IPS-15b (cell line): ENCODE results near the gene NRAS.
"Not testable (repeated sequence)": the region's sequence is repeated elsewhere in the genome, so short reads cannot be mapped to it uniquely, and the experiment has no call there.

ENCODE experiments used
- H3K27me3 ChIP-seq: one replicate; pipeline ENCODE4 v1.6.1; 2013; ENCODE audit warnings: low read length; ENCODE audit not compliant: control insufficient read depth, insufficient read depth
- H3K36me3 ChIP-seq: one replicate; pipeline ENCODE4 v1.6.1; 2013; ENCODE audit warnings: low read length; ENCODE audit not compliant: control insufficient read depth, insufficient read depth
- H3K4me1 ChIP-seq: one replicate; pipeline ENCODE4 v1.6.1; 2013; ENCODE audit warnings: mild to moderate bottlenecking, low read length; ENCODE audit not compliant: control insufficient read depth, insufficient read depth
- H3K4me3 ChIP-seq: one replicate; pipeline ENCODE4 v1.5.1; 2013; ENCODE audit warnings: low read depth, low read length
- H3K9ac ChIP-seq: one replicate; pipeline ENCODE4 v1.6.1; 2013; ENCODE audit warnings: low read depth, mild to moderate bottlenecking, low read length
- H3K9me3 ChIP-seq: one replicate; pipeline ENCODE4 v1.6.1; 2013; ENCODE audit warnings: mild to moderate bottlenecking, low read length; ENCODE audit not compliant: control insufficient read depth, insufficient read depth

The NRAS gene

GRCh38 chr1:114716304-114717170 is at the start of gene NRAS:
Gene NRAS, minus strand, starts transcription at chr1:114716771. Its CDS starts 611 bp downstream, at chr1:114716160.
- Histone ChIP-seq H3K9ac (peak within 1 kb of the TSS; percentile 97), H3K4me3 (peak within 1 kb of the TSS; percentile 92), H3K9me3 (no peaks in the 10 kb centered on the region), H3K4me1 (no peaks in the 10 kb centered on the region), H3K36me3 (peaks cover 17% of the 10 kb centered on the region), H3K27me3 (no peaks in the 10 kb centered on the region)

GRCh38 chr1:114764689-114765088 is 48.1 kb upstream of the NRAS start:
- Histone ChIP-seq H3K4me1 (no peaks in the 10 kb centered on the region), H3K36me3 (no peaks in the 10 kb centered on the region), H3K4me3 (no peak overlapping the region), H3K9ac (no peak overlapping the region), H3K27me3 (no peaks in the 10 kb centered on the region), H3K9me3 (no peaks in the 10 kb centered on the region)

- peak overlapping the region; percentile 79 for H3K9ac ChIP-seq
- H3K4me1 ChIP-seq = peaks cover 8% of the 10 kb centered on the region
- peak overlapping the region; percentile 23 for H3K4me3 ChIP-seq
- H3K27me3 ChIP-seq = no peaks in the 10 kb centered on the region
- H3K36me3 ChIP-seq = no peaks in the 10 kb centered on the region
- no peaks in the 10 kb centered on the region for H3K9me3 ChIP-seq
These were observed 41.8 kb upstream of the NRAS start for GRCh38 chr1:114758256-114758832.

- H3K9me3 ChIP-seq = no peaks in the 10 kb centered on the region
These were observed 41.1 kb upstream of the NRAS start, which contains the start of gene CSDE1 for GRCh38 chr1:114757455-114758255. Gene CSDE1, minus strand, starts transcription at chr1:114757984. Its CDS starts 18,094 bp downstream, at chr1:114739890.

GRCh38 chr1:114756949-114757454 is 40.4 kb upstream of the NRAS start:
- no peaks in the 10 kb centered on the region for H3K36me3 ChIP-seq
- peaks cover 22% of the 10 kb centered on the region for H3K4me1 ChIP-seq
- H3K9ac ChIP-seq = peak overlapping the region; percentile 87
- H3K4me3 ChIP-seq = peak overlapping the region; percentile 100
- H3K9me3 ChIP-seq = no peaks in the 10 kb centered on the region
- no peaks in the 10 kb centered on the region for H3K27me3 ChIP-seq

More at GRCh38 chr1:114757455-114758255, 41.1 kb upstream of the NRAS start, which contains the start of gene CSDE1:
- Histone ChIP-seq H3K9ac (peak within 1 kb of the TSS; percentile 100), H3K36me3 (no peaks in the 10 kb centered on the region), H3K4me3 (peak within 1 kb of the TSS; percentile 100), H3K4me1 (peaks cover 15% of the 10 kb centered on the region), H3K27me3 (no peaks in the 10 kb centered on the region)

GRCh38 chr1:114756009-114756892 is 39.7 kb upstream of the NRAS start:
- H3K4me3 ChIP-seq = peak overlapping the region; percentile 100
- H3K4me1 ChIP-seq = peaks cover 22% of the 10 kb centered on the region

GRCh38 chr1:114755006-114755931 is 38.7 kb upstream of the NRAS start:
- Histone ChIP-seq H3K4me1 (peaks cover 24% of the 10 kb centered on the region), H3K36me3 (no peaks in the 10 kb centered on the region), H3K9me3 (no peaks in the 10 kb centered on the region), H3K4me3 (peak overlapping the region; percentile 3), H3K27me3 (no peaks in the 10 kb centered on the region), H3K9ac (no peak overlapping the region)

More at GRCh38 chr1:114756009-114756892, 39.7 kb upstream of the NRAS start:
- H3K27me3 ChIP-seq = no peaks in the 10 kb centered on the region
- no peaks in the 10 kb centered on the region for H3K9me3 ChIP-seq
- peak overlapping the region; percentile 87 for H3K9ac ChIP-seq
- H3K36me3 ChIP-seq = no peaks in the 10 kb centered on the region

- H3K9ac ChIP-seq, H3K4me3 ChIP-seq, H3K9me3 ChIP-seq, H3K27me3 ChIP-seq, H3K36me3 ChIP-seq: not testable (repeated sequence)
- H3K4me1 ChIP-seq = peaks cover 24% of the 10 kb centered on the region
These were observed 37.1 kb upstream of the NRAS start for GRCh38 chr1:114753702-114754101.

GRCh38 chr1:114753143-114753542 is 36.6 kb upstream of the NRAS start:
- no peaks in the 10 kb centered on the region for H3K27me3 ChIP-seq
- peak overlapping the region; percentile 22 for H3K4me3 ChIP-seq
- peaks cover 4% of the 10 kb centered on the region for H3K36me3 ChIP-seq
- H3K4me1 ChIP-seq = peaks cover 24% of the 10 kb centered on the region
- H3K9ac ChIP-seq = no peak overlapping the region
- no peaks in the 10 kb centered on the region for H3K9me3 ChIP-seq

- peaks cover 4% of the 10 kb centered on the region for H3K36me3 ChIP-seq
- no peaks in the 10 kb centered on the region for H3K27me3 ChIP-seq
- no peak overlapping the region for H3K4me3 ChIP-seq
- no peaks in the 10 kb centered on the region for H3K9me3 ChIP-seq
- H3K9ac ChIP-seq = no peak overlapping the region
- H3K4me1 ChIP-seq = peaks cover 24% of the 10 kb centered on the region
These were observed 34.2 kb upstream of the NRAS start for GRCh38 chr1:114750780-114751179.
